HG03139 (cell line): ENCODE results near the gene ACSL5.
"Not testable (repeated sequence)": the region's sequence is repeated elsewhere in the genome, so short reads cannot be mapped to it uniquely, and the experiment has no call there.

Experiments used
- ATAC-seq: cut with Tn5 transposase; IDR thresholded peaks from one replicate; pipeline ENCODE4 v1.9.1; 2021; ENCODE audit not compliant: unreplicated experiment

Gene ACSL5

GRCh38 chr10:112349521-112350085, 24.3 kb upstream of the ACSL5 start:
- no peak for ATAC-seq

GRCh38 chr10:112351146-112351545, 22.8 kb upstream of the ACSL5 start:
- ATAC-seq, result no peak

- ATAC-seq, result no peak
Measured at GRCh38 chr10:112352044-112352443, 21.9 kb upstream of the ACSL5 start.

- no peak for ATAC-seq
Measured at GRCh38 chr10:112353046-112353445, 20.9 kb upstream of the ACSL5 start.

- ATAC-seq, result no peak
Measured at GRCh38 chr10:112356686-112357085, 17.2 kb upstream of the ACSL5 start.

GRCh38 chr10:112359606-112360307, 14.2 kb upstream of the ACSL5 start:
- no peak for ATAC-seq

GRCh38 chr10:112360308-112361270, 13.3 kb upstream of the ACSL5 start:
- no peak for ATAC-seq

GRCh38 chr10:112361951-112362751, 11.8 kb upstream of the ACSL5 start:
- ATAC-seq, result no peak

GRCh38 chr10:112362833-112363232, 11.1 kb upstream of the ACSL5 start:
- ATAC-seq, result no peak

- ATAC-seq, result no peak
Measured at GRCh38 chr10:112363696-112364688, 9.9 kb upstream of the ACSL5 start.

- no peak for ATAC-seq
Measured at GRCh38 chr10:112365014-112365432, 8.9 kb upstream of the ACSL5 start.

GRCh38 chr10:112365451-112365850, 8.5 kb upstream of the ACSL5 start:
- no peak for ATAC-seq

- ATAC-seq, result no peak
Measured at GRCh38 chr10:112366992-112367391, 6.9 kb upstream of the ACSL5 start.

- no peak for ATAC-seq
Measured at GRCh38 chr10:112367516-112367915, 6.4 kb upstream of the ACSL5 start.

- peak; percentile 85 for ATAC-seq
Measured at GRCh38 chr10:112369495-112370423, 4.2 kb upstream of the ACSL5 start.

- ATAC-seq, result no peak
Measured at GRCh38 chr10:112370424-112370819, 3.5 kb upstream of the ACSL5 start.

GRCh38 chr10:112371326-112371725, 2.6 kb upstream of the ACSL5 start:
- ATAC-seq, result not testable (repeated sequence)

- ATAC-seq, result not testable (repeated sequence)
Measured at GRCh38 chr10:112372182-112372810, 1.6 kb upstream of the ACSL5 start.
